Hypothalamus (tissue), 51 donors: ENCODE results near the gene NCAPH2.
"Not testable (repeated sequence)": the region's sequence is repeated elsewhere in the genome, so short reads cannot be mapped to it uniquely, and the experiment has no call there.

Source experiments
- DNase-seq, 51 donors: peaks; one replicate each; lab custom pipeline; 2025; lab: John Stamatoyannopoulos, UW

Gene NCAPH2

GRCh38 chr22:50513175-50513574 is 5.2 kb downstream of the NCAPH2 start:
- no peak for DNase-seq

GRCh38 chr22:50516068-50516467 is 8.0 kb downstream of the NCAPH2 start:
- DNase-seq = no peak

DNA sequence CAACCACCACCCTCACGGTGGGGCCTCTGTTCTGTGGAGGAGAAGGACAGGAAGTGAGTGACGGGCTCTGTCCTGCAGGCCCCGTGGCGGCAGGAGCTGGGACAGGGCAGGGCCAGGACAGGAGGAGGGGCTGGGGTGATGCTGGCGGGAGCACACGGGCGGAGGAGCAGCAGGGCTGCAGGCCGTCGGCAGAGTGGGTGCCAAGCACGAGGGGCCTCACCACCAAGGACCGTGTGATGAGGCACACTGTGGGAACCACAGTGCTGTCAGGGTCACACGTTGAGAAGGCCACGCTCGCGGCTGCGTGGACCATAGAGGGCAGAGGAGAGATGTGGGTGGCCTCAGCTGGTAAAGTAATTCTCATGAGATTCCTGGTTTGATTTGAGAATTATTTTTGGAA is 8.9 kb downstream of the NCAPH2 start:
- DNase-seq = no peak

DNA sequence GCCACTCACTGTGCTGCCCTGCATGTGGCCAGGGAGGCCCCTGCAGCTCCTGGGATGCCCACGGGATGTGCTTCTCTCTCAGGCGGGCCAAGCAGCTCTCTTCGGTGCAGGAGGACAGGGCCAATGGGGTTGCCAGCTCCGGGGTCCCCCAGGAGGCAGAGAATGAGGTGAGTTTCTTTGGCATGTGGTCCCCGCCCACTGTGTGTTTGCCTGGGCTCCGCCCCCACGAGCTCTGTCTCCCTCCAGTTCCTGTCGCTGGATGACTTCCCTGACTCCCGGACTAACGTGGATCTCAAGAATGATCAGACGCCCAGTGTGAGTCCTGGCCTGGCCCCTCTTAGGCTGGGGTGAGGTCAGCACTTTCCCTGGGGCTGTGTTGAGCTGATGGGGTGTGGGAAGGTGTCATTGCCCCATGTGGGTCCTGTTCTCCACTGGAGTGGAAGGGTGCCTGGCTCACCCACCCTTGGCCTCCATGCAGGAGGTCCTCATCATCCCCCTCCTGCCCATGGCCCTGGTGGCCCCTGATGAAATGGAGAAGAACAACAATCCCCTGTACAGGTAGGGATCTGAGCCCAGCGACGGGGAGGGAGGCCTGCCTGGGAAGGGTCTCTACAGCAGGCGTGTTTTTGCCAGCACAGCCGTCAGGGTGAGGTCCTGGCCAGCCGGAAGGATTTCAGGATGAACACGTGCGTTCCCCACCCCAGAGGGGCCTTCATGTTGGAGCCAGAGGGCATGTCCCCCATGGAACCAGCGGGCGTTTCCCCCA is 9.7 kb downstream of the NCAPH2 start:
- DNase-seq = no peak

DNA sequence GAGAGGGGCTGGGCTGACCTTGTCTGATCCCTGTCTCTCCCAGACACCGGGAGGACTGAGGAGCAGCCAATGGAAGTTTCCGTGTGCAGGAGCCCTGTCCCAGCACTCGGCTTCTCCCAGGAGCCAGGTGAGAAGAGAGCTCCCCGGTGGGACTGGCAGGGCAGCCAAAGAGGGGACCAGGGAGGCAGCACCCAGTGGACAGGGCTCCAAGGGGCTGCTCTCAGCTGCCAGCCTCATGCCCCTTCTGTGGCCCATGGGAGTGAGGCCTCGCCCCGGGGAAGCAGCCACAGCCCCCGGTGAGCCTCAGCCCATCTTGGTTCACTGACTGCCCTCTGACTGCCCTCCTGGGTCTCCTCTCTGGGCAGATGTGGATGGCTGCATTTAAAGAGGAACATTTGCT is 10.6 kb downstream of the NCAPH2 start:
- DNase-seq = no peak

- no peak for DNase-seq
Measured at GRCh38 chr22:50519151-50519550, 11.1 kb downstream of the NCAPH2 start.

GRCh38 chr22:50520184-50520583 is 12.2 kb downstream of the NCAPH2 start:
- DNase-seq = not testable (repeated sequence)

DNA sequence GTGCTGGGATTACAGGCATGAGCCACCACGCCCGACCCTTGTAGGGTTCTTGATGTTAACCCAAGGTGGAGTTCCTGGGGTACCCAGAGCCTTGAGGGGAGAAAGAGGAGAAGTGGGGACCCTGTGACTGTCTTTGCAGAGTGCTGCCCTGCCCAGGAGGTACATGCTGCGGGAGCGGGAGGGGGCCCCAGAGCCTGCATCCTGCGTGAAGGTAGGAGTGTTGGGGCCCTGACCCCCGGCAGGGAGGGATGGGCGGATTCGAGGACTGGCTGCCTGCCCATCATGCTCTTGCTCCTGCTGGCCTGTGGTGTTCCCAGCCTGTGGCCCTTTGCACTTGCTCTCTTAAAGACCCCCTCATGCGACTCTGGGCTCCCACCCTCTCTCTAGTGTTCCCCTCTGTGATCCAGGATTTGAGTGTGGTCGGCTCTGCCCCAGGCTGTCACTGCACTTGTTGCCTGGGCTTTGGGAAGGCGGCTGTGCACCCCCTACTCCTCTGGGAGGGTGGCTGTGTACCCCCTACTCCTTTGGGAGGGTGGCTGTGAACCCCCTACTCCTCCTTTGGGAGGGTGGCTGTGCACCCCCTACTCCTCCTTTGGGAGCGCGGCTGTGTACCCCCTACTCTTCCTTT is 12.9 kb downstream of the NCAPH2 start:
- DNase-seq = no peak

DNA sequence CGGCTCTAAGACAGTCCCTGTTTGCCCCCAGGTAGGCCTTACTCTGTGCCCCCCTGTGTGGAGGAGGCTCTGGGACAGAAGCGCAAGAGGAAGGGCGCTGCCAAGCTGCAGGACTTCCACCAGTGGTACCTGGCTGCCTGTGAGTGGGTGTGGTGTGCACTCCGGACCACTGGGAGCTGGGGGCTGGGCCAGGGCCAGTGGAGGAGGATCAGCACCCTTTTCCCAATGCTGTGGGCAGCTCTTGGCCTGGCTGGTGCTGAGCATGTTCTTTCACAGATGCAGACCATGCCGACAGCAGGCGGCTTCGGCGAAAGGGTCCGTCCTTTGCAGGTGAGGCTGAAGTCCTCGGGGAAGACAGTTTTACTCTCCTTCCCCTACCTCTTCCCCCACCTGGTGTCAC is 13.7 kb downstream of the NCAPH2 start:
- no peak for DNase-seq

DNA sequence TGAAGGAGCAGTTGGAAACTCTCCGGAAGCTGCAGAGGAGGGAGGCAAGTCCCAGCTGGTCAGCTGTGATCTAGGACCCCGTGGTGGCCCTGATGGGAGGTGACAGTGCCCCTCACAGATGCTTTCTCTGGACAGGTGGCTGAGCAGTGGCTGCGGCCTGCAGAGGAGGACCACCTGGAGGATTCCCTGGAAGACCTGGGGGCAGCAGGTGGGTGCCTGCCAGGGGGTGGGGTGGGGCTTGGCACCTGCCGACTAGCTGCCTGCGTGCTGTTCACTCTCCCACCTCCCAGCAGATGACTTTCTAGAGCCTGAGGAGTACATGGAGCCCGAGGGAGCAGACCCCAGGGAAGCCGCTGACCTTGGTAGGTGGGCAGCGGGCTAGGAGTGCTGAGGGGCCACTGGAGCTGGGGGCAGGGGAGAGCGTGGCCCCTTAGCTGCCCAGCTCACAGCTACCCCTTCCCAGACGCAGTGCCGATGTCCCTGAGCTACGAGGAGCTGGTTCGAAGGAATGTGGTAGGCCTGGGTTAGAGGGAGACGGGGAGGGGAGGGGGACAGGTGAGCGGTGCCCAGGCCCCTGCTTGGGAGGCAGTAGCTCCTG is 14.3 kb downstream of the NCAPH2 start:
- no peak for DNase-seq

DNA sequence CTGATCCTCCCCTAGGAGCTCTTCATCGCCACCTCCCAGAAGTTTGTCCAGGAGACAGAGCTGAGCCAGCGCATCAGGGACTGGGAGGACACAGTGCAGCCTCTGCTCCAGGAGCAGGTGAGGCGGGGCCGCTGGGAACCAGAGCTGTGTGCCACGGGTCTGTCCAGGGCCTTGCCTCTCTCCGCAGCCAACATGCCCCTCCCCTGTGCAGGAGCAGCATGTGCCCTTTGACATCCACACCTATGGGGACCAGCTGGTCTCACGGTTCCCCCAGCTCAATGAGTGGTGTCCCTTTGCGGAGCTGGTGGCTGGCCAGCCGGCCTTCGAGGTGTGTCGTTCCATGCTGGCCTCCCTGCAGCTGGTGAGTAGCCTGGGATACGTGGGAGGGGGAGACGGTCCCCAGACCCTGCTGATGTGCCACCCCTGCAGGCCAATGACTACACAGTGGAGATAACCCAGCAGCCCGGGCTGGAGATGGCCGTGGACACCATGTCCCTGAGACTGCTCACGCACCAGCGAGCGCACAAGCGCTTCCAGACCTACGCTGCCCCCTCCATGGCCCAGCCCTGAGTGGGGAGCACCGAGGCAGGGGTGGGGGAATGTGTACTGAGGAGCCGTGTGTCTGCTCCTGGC is 14.9 kb downstream of the NCAPH2 start:
- DNase-seq = no peak

DNA sequence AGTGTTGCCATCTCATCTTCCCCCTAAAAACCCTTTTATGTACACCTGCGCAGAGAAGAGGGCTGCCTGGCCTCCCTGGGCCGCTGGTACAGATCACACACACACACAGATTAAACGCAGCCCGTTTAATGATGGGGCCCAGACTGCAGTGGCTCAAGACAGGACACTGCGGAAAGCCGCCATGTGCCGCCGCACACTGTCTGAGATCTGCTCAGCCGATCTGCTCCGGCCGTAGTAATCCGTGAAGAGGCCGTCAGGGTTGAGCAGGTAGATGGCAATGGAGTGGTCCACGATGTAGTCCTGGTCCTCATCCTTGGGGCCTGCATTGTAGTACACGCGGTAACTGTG is 15.4 kb downstream of the NCAPH2 start:
- no peak for DNase-seq

DNA sequence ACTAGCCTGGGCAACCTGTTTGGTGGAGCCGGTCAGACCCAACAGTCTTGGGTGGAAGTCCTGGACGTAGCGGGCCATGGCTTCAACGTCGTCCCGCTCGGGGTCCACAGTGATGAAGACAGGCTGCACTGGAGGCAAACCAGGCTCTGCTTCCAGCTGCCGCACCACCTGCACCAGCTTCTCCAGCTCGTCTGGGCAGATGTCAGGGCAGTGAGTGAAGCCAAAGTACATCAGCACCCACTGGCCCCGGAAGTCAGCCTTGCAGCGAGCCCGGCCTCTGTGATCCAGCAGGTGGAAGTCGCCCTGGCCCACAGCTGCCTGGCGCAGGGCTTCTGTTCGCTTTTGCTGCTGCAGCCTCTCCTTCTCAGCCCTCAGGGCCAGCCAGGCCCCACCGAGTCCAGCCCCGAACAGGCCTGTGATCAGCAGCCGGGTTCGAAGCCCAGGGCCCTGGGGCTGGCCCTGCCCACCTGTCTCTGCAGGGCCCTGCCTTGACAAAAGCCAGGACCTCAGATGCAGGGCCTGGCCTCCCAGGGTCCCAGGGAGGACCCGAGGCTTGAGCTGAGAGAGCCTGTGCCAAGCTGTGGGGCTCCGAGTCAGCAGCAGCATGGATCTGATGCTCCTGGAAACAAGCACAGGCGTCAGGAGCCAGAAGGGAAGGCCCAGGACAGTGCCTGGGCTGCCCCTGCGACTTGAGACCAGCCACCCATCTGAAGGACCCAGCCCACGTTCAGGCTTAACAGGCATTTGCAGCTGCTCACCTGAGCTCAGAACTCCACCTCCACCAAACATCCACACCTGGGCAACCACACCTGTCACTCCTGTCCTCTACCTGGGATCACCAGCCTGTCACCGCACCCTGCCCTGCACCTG is 16.0 kb downstream of the NCAPH2 start:
- DNase-seq = no peak

- DNase-seq = no peak
Measured at GRCh38 chr22:50524676-50525103, 16.7 kb downstream of the NCAPH2 start.

DNA sequence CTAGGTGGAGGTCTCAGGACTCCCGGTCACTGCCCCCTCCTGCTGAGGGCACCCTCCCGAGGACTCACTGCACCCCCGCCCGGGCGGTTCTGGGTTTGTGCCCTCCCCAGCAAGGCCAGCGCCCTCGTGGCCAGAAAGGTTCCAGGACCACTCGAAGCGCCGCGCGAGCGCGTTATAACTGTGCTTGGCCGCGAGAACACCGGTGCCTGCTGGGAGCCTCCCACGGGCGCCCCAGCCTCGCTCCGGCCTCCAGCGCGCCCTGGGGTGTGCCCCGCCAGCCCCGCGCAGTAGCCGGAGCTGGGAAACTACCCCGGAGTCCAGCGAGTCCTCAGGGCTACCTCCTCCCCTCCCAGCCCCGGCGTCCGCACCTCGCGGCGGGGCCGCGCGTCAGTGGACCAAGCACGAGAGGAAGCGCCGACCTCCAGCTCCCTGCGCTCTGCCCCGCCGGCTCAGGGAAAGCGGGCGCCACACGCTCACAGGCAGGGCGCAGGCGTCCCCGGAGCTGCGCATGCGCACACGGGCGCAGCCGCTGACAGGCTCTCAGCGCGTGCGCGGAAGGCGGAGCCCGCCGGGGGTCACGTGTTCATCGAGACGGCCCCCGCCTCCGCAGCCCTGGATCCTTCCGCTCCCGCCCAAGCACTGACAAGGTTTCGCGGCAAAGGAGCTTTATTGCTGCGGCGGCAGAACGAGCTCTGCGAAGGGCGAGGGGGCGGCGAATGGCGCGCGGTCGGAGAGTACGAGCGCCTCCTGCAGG is 17.3 kb downstream of the NCAPH2 start, which contains the start of gene SCO2:
Gene SCO2 (minus strand): TSS at position 495 of the 754 bp plus-strand sequence. CDS start 1,187 bp downstream, outside the sequence.
- DNase-seq = peak; percentile 52 to 95 (median 87)

GRCh38 chr22:50525858-50526107 is 17.8 kb downstream of the NCAPH2 start:
- DNase-seq = peak in 18 of 51 donors; percentile 50 to 86 (median 71)

DNA sequence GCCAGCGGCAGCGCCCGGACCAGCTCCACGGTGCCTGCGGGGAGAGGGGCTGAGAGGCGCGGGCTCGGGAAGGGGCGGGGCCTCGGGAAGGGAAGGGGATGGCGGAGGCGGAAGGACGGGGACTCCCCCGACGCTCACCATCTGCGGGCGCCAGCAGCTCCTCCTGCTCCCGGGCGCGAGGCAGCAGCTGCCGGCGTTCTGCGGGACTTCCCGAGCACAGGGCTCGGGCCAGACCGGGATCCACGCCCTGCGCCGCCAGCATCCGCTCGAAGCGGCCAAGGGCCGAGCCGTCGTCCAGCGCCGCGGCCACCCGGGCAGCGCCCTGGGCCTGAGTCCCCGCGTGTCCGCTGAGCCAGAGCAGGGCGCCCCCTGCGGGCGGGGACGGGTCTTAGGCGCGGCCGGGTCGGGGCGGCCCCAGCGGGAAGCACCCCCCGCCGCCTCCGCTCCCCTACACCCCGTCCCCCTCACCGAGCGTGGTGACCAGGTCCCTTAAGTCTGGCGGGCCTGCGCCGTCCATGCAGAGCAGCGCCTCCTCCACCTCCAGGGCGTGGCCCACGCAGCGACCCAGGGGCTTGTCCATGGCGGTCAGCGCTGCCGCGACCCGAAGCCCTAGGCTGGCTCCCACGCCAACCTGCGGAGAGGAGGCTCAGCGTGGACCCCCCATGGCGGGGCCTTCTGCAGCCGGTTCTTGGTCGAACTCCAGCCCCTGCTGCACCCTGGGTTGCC is 18.2 kb downstream of the NCAPH2 start:
- DNase-seq = peak in 30 of 51 donors; percentile 36 to 85 (median 68)

- peak in 4 of 51 donors; percentile 24 to 39 (median 30) for DNase-seq
Measured at GRCh38 chr22:50526834-50527801, 19.1 kb downstream of the NCAPH2 start.
